Stomach (tissue), 9 donors: ENCODE data around the gene TCTN1. TPM values are rescaled to one million over a fixed set of nuclear protein-coding genes. Genes with fewer than 3 reads are reported as not detected.

Experiments used
- DNase-seq, 2 donors: peaks; one replicate each; pipeline versions ENCODE4 v3.0.0 to v3.0.0-alpha.2; 2013 to 2019
- H3K27ac ChIP-seq, 5 donors: fragments of 200-600 bp in 4 of 5; sonication (generic) in 4 of 5; one replicate each; pipeline ENCODE4 v1.5.1; 2013 to 2019; ENCODE audit warnings: mild to moderate bottlenecking in 1 of 5, moderate library complexity in 1 of 5
- H3K27me3 ChIP-seq, 3 donors: fragments of 200-600 bp; sonication (generic); one replicate each; pipeline ENCODE4 v1.5.1; 2017 to 2019; ENCODE audit warnings: mixed run types in 1 of 3
- H3K36me3 ChIP-seq, 4 donors: fragments of 200-600 bp; sonication (generic); 1 replicate in 3 of 4; 2 replicates in 1 of 4; pipeline ENCODE4 v1.5.1; 2016 to 2019
- H3K4me1 ChIP-seq, 4 donors: fragments of 200-600 bp; sonication (generic); one replicate each; pipeline ENCODE4 v1.5.1; 2016 to 2019
- H3K4me3 ChIP-seq, 4 donors: fragments of 200-600 bp; sonication (generic) in 3 of 4; one replicate each; pipeline ENCODE4 v1.5.1; 2016 to 2019; ENCODE audit warnings: mild to moderate bottlenecking in 1 of 4
- H3K9me3 ChIP-seq, 4 donors: fragments of 200-600 bp; sonication (generic); one replicate each; pipeline ENCODE4 v1.5.1; 2016 to 2019
- CTCF ChIP-seq, 7 experiments: fragments of 450-650 bp in 4 of 7; fragments of 200-600 bp in 3 of 7; sonication (generic) in 3 of 7; IDR thresholded peaks; one replicate each; pipeline ENCODE4 v1.5.1; 2016 to 2019; ENCODE audit warnings: antibody characterized with exemption in 7 of 7, control low read depth in 2 of 7, mild to moderate bottlenecking in 1 of 7
- EP300 ChIP-seq: sonication (generic); formaldehyde crosslinking; IDR thresholded peaks from one replicate; pipeline ENCODE4 v1.6.1; 2017; ENCODE audit warnings: antibody characterized with exemption
- POLR2A ChIP-seq, 4 donors: fragments of 450-650 bp; IDR thresholded peaks; one replicate each; pipeline ENCODE4 v1.6.1; 2016; ENCODE audit warnings: antibody characterized with exemption in 4 of 4, control low read depth in 2 of 4, mild to moderate bottlenecking in 1 of 4, moderate library complexity in 1 of 4
- POLR2AphosphoS5 ChIP-seq, 3 donors: sonication (generic); formaldehyde crosslinking; IDR thresholded peaks; one replicate each; pipeline ENCODE4 v1.6.1; 2016; ENCODE audit warnings: antibody characterized with exemption in 3 of 3
- WGBS, 5 donors: extraction: QIAGEN DNeasy Blood & Tissue Kit in 3 of 5; methylation state at CpG; one replicate each; pipeline versions ENCODE4 v1.1.5 to v1.1.7; 2013 to 2018; 5-methylcytosine and 5-hydroxymethylcytosine counted together
- intact Hi-C: fragments of 100-400 bp; cut with DNase I; formaldehyde crosslinking; loops from one replicate; pipeline ENCODE4 v1.15.1; 2023; ENCODE audit warnings: low total_unique reads
- polyA plus RNA-seq, 3 donors: library from polyadenylated mRNA; stranded (reverse); fragments of 200-250 nt; gene quantifications; one replicate each; pipeline ENCODE4 v1.2.3, GENCODE V29; 2013
- total RNA-seq, 5 donors: library from RNA; depleted of rRNA; stranded (reverse); fragments of >200 nt; gene quantifications; one replicate each; pipeline versions ENCODE4 v1.1.0 to v1.2.3, GENCODE V29; 2014 to 2016
- donor health status: healthy with polysubstance abuse.
- donor health status: Bipolar disorder and iron deficiency.
- donor health status: healthy.

Gene TCTN1
- total and polyA plus RNA-seq, 8 donors = 5.3 to 60.0 (median 13.9) TPM

DNA sequence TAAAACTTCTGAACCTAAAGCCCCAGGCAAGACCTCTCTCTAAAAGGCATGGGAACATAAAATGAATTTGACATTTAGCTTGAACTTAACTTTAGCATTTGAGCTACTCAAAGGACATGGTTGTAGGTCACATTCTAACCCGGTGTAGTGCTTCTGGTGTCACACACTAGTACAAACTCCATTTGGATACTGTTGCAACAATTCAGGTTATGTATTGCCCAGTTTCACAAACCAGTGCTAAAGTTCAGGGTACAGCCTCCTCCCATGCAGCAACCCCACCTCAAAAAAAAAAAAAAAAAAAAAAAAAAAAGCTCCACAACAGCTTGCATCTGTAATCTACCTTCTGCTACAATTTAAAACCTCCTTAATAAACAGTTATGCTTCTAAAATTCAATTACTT, 38.6 kb upstream of the TCTN1 start:
- DNase-seq = peak in 1 of 2 donors; percentile 68

DNA sequence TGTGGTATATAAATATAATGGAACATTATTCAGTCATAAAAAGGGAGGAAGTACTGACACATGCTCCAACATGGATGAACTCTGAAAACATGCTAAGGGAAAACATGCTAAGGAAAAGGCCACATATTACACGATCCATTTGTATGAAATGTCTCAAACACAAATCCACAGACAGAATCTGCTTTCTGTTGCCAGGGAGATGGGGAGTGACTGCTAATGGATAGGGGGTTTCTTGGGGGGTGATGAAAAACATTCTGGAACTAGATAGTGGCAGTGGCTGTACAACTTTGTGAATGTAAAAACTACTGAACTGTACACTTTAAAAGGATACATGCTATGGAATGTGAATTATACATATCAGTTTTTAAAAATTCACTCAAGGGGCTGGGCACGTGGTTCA, 37.4 kb upstream of the TCTN1 start:
- DNase-seq = no peak
- intact Hi-C loops = no loop called here

More for the DNA sequence above, 38.6 kb upstream of the TCTN1 start:
- H3K36me3 ChIP-seq = no peaks in the 10 kb centered on the region
- H3K27ac ChIP-seq = peak overlapping the region in 3 of 5 donors; percentile 29 to 56 (median 43)
- H3K9me3 ChIP-seq = peaks cover 4 to 14% (median 12%) of the 10 kb centered on the region in 4 donors
- WGBS, 5 donors = 6 to 32% (median 17%) methylated on average over 1 of the region's 1 CpG
- H3K4me3 ChIP-seq = no peak overlapping the region
- intact Hi-C loops = no loop called here
- TF ChIP-seq CTCF (IDR thresholded peaks at IDR 0.05) = no peak
- no peak for TF ChIP-seq EP300
- peak in 1 of 3 donors; percentile 23 for TF ChIP-seq POLR2AphosphoS5 (IDR thresholded peaks at IDR 0.05)
- no peaks in the 10 kb centered on the region for H3K27me3 ChIP-seq
- peaks cover 23 to 75% (median 49%) of the 10 kb centered on the region in 4 donors for H3K4me1 ChIP-seq

DNA sequence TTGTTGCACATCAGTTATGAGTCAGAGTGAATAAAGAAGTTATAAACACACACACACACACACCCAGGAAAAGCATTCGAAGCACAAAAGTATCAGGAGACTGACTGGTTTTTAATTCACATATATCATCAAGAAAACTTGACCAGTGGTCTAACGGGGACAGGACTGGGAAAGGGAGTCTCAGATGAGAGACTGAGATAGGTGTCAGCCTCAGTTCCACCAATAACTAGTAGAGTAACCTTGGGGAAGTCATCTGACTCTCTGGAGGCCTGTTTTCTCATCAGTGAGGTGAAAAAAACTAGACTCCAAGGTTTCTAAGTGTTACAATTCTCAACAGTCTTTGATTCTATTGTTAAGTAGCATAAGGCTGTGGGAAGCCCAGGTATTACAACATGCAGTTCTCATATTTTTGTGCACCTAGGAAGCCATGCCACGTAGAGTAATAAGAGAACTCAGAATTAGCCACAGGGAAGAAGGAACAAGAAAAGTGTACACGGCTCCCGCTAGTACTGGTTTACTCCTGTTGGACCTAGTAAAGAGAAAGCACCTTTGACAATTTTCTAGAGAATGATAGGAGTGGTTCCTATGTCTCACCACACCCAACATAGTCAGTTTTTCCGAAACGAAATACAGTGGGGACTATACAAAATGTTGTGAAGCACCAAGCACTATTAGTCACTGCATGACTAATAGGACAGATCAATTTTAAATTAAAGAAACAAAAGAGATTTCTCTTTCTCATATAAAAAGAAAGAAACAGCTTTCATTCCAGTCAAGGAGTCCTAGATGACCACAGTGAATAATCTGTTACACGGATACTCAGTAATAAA, 35.9 kb upstream of the TCTN1 start:
- no peaks in the 10 kb centered on the region for H3K36me3 ChIP-seq
- TF ChIP-seq CTCF (IDR thresholded peaks at IDR 0.05) (no peak), POLR2AphosphoS5 (IDR thresholded peaks at IDR 0.05) (peak in 1 of 3 donors; percentile 31), EP300 (no peak), POLR2A (IDR thresholded peaks at IDR 0.05) (no peak)
- peak overlapping the region in 4 of 5 donors; percentile 4 to 90 (median 71) for H3K27ac ChIP-seq
- no peak overlapping the region for H3K4me3 ChIP-seq
- peak in 1 of 2 donors; percentile 63 for DNase-seq
- H3K9me3 ChIP-seq = no peaks in the 10 kb centered on the region
- intact Hi-C loops = no loop called here
- peaks cover 36 to 88% (median 62%) of the 10 kb centered on the region in 4 donors for H3K4me1 ChIP-seq
- H3K27me3 ChIP-seq = no peaks in the 10 kb centered on the region
- 26 to 43% (median 37%) methylated on average over 8 of the region's 8 CpGs for WGBS, 5 donors

More for the DNA sequence above, 37.4 kb upstream of the TCTN1 start:
- peak overlapping the region in 1 of 5 donors; percentile 90 for H3K27ac ChIP-seq
- no peaks in the 10 kb centered on the region for H3K36me3 ChIP-seq
- TF ChIP-seq CTCF (IDR thresholded peaks at IDR 0.05) (no peak), POLR2AphosphoS5 (IDR thresholded peaks at IDR 0.05) (no peak), POLR2A (IDR thresholded peaks at IDR 0.05) (no peak), EP300 (no peak)
- WGBS, 5 donors = 88 to 97% (median 93%) methylated on average over 2 of the region's 2 CpGs
- H3K4me1 ChIP-seq = peaks cover 33 to 87% (median 60%) of the 10 kb centered on the region in 4 donors
- H3K4me3 ChIP-seq = no peak overlapping the region
- no peaks in the 10 kb centered on the region for H3K27me3 ChIP-seq
- H3K9me3 ChIP-seq = peaks cover 0 to 8% (median 7%) of the 10 kb centered on the region in 4 donors

GRCh38 chr12:110578694-110579534, 35.0 kb upstream of the TCTN1 start:
- no peak for DNase-seq
- WGBS, 5 donors = 76 to 83% (median 78%) methylated on average over 13 of the region's 13 CpGs
- Histone ChIP-seq H3K4me1 (peaks cover 42 to 86% (median 60%) of the 10 kb centered on the region in 4 donors), H3K27me3 (no peaks in the 10 kb centered on the region), H3K27ac (peak overlapping the region in 4 of 5 donors; percentile 4 to 90 (median 71)), H3K36me3 (no peaks in the 10 kb centered on the region), H3K4me3 (no peak overlapping the region), H3K9me3 (no peaks in the 10 kb centered on the region)
- intact Hi-C loops = no loop called here
- TF ChIP-seq CTCF (IDR thresholded peaks at IDR 0.05) (no peak), POLR2AphosphoS5 (IDR thresholded peaks at IDR 0.05) (no peak), POLR2A (IDR thresholded peaks at IDR 0.05) (no peak)
